Measurements from ENCODE around the gene METTL1. TPM values are rescaled to one million over a fixed set of nuclear protein-coding genes. Genes with fewer than 3 reads are reported as not detected.
A peak's percentile ranks its signal among the peaks of the same experiment; 100 is the strongest.

METTL1 gene
- total RNA-seq, 2 donors from 2014 or later, result 26.1 to 28.7 TPM

- peak; percentile 100 for DNase-seq
- H3K4me1 Mint-ChIP-seq, result peaks cover 37% of the 10 kb centered on the region
- TF ChIP-seq, protein P1, sequence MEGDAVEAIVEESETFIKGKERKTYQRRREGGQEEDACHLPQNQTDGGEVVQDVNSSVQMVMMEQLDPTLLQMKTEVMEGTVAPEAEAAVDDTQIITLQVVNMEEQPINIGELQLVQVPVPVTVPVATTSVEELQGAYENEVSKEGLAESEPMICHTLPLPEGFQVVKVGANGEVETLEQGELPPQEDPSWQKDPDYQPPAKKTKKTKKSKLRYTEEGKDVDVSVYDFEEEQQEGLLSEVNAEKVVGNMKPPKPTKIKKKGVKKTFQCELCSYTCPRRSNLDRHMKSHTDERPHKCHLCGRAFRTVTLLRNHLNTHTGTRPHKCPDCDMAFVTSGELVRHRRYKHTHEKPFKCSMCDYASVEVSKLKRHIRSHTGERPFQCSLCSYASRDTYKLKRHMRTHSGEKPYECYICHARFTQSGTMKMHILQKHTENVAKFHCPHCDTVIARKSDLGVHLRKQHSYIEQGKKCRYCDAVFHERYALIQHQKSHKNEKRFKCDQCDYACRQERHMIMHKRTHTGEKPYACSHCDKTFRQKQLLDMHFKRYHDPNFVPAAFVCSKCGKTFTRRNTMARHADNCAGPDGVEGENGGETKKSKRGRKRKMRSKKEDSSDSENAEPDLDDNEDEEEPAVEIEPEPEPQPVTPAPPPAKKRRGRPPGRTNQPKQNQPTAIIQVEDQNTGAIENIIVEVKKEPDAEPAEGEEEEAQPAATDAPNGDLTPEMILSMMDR (conservative IDR thresholded peaks at IDR 0.05), result no peak
Observed at GRCh38 chr12:57751788-57752667, 19.9 kb downstream of the METTL1 start, which contains the start of gene CDK4. Gene CDK4, minus strand, starts transcription at chr12:57752310. Its CDS starts 593 bp downstream, at chr12:57751717.

DNA sequence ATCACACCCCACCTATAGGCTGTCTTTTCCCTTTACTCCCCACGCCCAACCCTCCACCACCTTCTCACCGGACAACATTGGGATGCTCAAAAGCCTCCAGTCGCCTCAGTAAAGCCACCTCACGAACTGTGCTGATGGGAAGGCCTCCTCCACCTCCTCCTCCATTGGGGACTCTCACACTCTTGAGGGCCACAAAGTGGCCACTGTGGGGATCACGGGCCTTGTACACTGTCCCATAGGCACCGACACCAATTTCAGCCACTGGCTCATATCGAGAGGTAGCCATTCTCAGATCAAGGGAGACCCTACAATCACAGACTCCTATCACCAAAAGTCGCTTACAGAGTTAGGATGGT lies 20.5 kb downstream of the METTL1 start:
- Histone ChIP-seq H3K27me3 (ENCODE audit: control insufficient read depth, insufficient read depth, low read length, poor library complexity, severe bottlenecking) (peaks cover 20% of the 10 kb centered on the region), H3K4me1 (ENCODE audit: control insufficient read depth, insufficient read depth, low read length) (peaks cover 5% of the 10 kb centered on the region), H3K9ac (ENCODE audit: extremely low read depth, low read length, poor library complexity, severe bottlenecking) (peak overlapping the region; percentile 97), H3K4me3 (ENCODE audit: low read length) (peak overlapping the region; percentile 98), H3K9me3 (ENCODE audit: control insufficient read depth, low read length) (no peaks in the 10 kb centered on the region), H3K27ac (ENCODE audit: low read depth, low read length) (no peak overlapping the region), H3K36me3 (ENCODE audit: control insufficient read depth, insufficient read depth, low read length) (peaks cover 46% of the 10 kb centered on the region)
- Mint-ChIP-seq H3K36me3 (ENCODE audit: low read depth) (peaks cover 46% of the 10 kb centered on the region), H3K27ac (peak overlapping the region; percentile 98), H3K9me3 (no peaks in the 10 kb centered on the region), H3K4me3 (peak overlapping the region; percentile 96), H3K4me1 (peaks cover 34% of the 10 kb centered on the region), H3K27me3 (ENCODE audit: insufficient read depth) (peaks cover 26% of the 10 kb centered on the region)
- TF ChIP-seq, protein P1 (conservative IDR thresholded peaks at IDR 0.05), result no peak
- 13 to 20% methylated on average over 4 to 8 of the region's 8 CpGs for WGBS, 2 experiments (ENCODE audit: insufficient coverage in 1 of 2, insufficient read length in 1 of 2)
- no peak for DNase-seq

More at GRCh38 chr12:57751788-57752667, 19.9 kb downstream of the METTL1 start, which contains the start of gene CDK4:
- Histone ChIP-seq H3K9ac (ENCODE audit: extremely low read depth, low read length, poor library complexity, severe bottlenecking) (peak within 1 kb of the TSS; percentile 97), H3K27me3 (ENCODE audit: control insufficient read depth, insufficient read depth, low read length, poor library complexity, severe bottlenecking) (peaks cover 27% of the 10 kb centered on the region), H3K27ac (ENCODE audit: low read depth, low read length) (peak within 1 kb of the TSS; percentile 86), H3K4me1 (ENCODE audit: control insufficient read depth, insufficient read depth, low read length) (peaks cover 5% of the 10 kb centered on the region), H3K36me3 (ENCODE audit: control insufficient read depth, insufficient read depth, low read length) (peaks cover 40% of the 10 kb centered on the region), H3K4me3 (ENCODE audit: low read length) (peak within 1 kb of the TSS; percentile 98), H3K9me3 (ENCODE audit: control insufficient read depth, low read length) (no peaks in the 10 kb centered on the region)
- Mint-ChIP-seq H3K4me3 (peak within 1 kb of the TSS; percentile 96), H3K9me3 (no peaks in the 10 kb centered on the region), H3K27ac (peak within 1 kb of the TSS; percentile 98), H3K27me3 (ENCODE audit: insufficient read depth) (peaks cover 32% of the 10 kb centered on the region), H3K36me3 (ENCODE audit: low read depth) (peaks cover 42% of the 10 kb centered on the region)
- WGBS, 2 experiments (ENCODE audit: insufficient coverage in 1 of 2, insufficient read length in 1 of 2), result 0% methylated on average over 18 to 58 of the region's 58 CpGs

GRCh38 chr12:57750561-57751431 lies 21.1 kb downstream of the METTL1 start:
- Mint-ChIP-seq H3K27ac (peak overlapping the region; percentile 98), H3K36me3 (ENCODE audit: low read depth) (peaks cover 50% of the 10 kb centered on the region), H3K4me3 (peak overlapping the region; percentile 96), H3K9me3 (no peaks in the 10 kb centered on the region), H3K27me3 (ENCODE audit: insufficient read depth) (peaks cover 19% of the 10 kb centered on the region), H3K4me1 (peaks cover 31% of the 10 kb centered on the region)
- H3K9me3 ChIP-seq (ENCODE audit: control insufficient read depth, low read length), result no peaks in the 10 kb centered on the region
- H3K27ac ChIP-seq (ENCODE audit: low read depth, low read length), result no peak overlapping the region
- WGBS, 2 experiments (ENCODE audit: insufficient coverage in 1 of 2, insufficient read length in 1 of 2), result 89 to 95% methylated on average over 14 to 15 of the region's 15 CpGs
- H3K4me1 ChIP-seq (ENCODE audit: control insufficient read depth, insufficient read depth, low read length), result peaks cover 5% of the 10 kb centered on the region
- peaks cover 50% of the 10 kb centered on the region for H3K36me3 ChIP-seq (ENCODE audit: control insufficient read depth, insufficient read depth, low read length)
- peak overlapping the region; percentile 97 for H3K9ac ChIP-seq (ENCODE audit: extremely low read depth, low read length, poor library complexity, severe bottlenecking)
- TF ChIP-seq, protein P1 (conservative IDR thresholded peaks at IDR 0.05), result no peak
- DNase-seq, result no peak
- H3K27me3 ChIP-seq (ENCODE audit: control insufficient read depth, insufficient read depth, low read length, poor library complexity, severe bottlenecking), result peaks cover 14% of the 10 kb centered on the region
- H3K4me3 ChIP-seq (ENCODE audit: low read length), result peak overlapping the region; percentile 98
